Effector CD8-positive, alpha-beta T cell (primary cell): ENCODE results near the gene FBLL1.
"Not testable (repeated sequence)": the region's sequence is repeated elsewhere in the genome, so short reads cannot be mapped to it uniquely, and the experiment has no call there.

ENCODE experiments used
- DNase-seq: peaks from one replicate; lab custom pipeline; 2025; lab: John Stamatoyannopoulos, UW
- total RNA-seq, 4 experiments: gene quantifications; one replicate each; lab custom pipeline; 2026; lab: John Stamatoyannopoulos, UW

Gene FBLL1
- 0 to 0.10 (median 0) reads per million in 4 experiments for total RNA-seq

DNA sequence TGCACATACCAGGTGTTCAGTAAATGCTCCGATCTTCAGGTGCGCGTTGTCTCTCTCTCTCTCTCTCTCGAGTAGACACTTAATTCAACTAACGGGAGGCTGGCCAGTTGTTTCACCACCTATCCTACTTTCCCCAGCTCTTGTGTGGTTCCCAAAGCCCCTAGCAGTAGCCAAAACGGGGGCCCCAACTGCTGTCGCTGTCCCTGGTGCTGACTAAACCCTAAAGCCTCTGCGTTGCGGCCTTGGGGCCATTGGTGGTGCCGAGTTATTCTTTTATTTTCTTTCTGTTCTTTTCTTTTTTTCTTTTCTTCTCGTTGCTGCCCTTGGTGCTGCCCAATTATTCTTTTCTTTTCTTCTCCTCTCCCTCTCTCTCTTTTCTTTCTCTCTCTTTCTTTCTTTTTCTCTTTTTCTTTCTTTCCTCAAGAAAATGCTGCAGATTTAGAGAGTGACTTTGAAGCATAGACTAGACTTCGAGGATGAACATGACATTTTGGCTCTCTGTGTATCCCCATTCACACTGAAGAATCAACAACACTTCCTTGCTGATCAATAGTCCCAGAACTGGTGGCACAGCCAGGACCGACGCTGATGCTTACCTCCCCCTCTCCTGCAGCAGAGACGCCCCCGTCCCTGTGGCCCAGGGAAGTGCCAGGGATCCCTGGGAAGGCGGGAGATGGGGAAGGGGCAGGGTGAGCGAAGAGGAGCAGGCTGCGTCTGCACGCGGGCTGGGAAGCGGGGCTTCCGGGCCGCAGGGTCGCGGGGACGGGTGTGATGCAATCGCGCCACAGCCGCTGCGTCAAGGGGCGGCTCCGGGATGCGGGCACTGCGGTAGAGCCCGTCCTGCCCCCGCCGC, at the start of gene FBLL1:
FBLL1 (plus strand) TSS at position 785 of the 853 bp plus-strand sequence. CDS start 200 bp downstream, outside the sequence.
- DNase-seq = no peak

DNA sequence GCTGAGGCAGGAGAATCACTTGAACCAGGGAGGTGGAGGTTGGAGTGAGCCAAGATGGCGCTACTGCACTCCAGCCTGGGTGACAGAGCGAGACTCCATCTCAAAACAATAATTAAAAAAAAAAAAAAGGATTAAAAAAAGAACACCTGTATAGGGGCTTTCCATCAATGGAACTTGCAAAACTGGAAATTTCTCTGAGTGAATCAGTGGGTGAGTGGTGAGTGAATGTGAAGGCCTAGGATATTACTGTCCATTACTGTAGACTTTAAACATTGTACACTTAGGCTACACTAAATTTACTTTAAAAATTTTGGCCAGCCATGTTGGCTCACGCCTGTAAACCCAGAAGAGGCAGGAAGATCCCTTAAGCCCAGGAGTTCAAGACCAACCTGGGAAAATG, 48.5 kb upstream of the FBLL1 start:
- DNase-seq = no peak

DNA sequence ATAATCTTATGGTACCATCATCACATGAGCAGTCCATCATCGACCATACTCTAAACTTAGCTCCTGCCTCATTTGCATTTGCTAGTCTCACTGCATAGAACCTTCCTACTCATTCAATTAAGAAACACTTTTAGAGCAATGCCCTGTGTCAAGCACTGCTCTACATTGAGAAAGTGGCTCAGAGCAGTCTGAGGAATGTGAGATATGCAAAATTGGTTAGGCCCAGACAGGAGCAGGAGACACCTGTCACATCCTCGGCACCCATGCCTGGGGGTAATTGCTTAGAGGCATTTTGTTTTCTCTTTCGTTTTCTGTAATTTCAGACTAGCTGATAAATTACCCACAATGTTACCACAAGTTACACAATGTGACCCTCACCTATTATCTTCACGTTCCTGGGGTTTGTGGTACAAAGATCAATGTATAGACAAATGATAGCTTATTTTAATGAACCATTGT, 47.7 kb upstream of the FBLL1 start:
- no peak for DNase-seq

DNA sequence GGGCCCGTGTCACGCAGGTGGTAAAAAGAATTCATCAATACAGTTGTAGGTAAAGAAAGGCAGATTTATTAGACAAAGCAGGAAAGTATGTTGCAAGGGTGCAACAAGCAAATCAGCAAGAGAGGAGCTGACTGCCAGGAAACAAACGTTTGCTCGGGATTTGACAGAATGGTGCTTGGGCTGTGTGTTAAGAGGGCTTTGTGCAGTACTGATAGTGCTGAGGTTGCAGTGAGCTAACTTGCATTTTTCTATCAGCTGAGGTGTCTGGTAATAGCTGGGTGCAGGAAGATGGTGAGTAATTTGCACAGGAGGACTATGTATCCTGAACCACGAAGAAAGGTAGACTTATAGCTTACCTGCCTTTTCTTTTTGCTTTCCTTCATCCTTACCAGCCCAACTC, 46.7 kb upstream of the FBLL1 start:
- DNase-seq = no peak

DNA sequence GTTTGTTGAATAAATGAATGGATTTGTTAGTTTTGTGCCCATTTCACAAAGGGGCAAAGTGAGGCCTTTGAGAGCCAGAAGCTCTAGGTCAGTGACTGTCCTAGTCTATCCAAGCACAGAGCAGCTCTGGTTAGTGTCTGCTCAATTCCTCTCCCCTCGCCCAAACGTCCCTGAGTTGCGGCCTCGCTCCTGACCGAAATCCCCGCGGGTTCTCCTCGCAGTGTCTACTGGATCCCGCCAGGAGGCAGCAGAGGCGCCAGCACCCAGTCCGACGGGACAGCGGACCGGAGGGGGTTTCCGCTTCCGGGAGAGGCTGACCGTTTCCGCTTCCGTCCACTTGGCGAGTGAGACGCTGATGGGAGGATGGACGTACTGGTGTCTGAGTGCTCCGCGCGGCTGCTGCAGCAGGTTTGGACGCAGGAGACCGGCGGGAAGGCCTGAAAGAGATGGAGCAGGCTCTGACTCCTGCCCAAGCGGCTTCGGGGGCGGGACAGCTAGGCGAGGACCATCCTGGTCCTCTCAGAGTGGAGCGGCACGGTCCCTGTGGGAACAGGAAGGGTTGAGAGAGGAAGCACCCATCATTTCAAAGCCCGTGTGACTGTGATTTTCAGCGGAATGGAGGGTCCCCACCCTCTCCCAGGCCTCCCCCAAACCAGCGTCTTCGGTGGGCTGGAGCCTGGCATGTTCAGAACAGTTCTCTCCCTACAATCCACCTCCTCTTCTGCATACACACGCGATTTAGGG, 42.8 kb upstream of the FBLL1 start, which contains the start of gene RARS1:
RARS1 (plus strand) TSS at position 336 of the 744 bp plus-strand sequence; CDS start at position 364, 28 bp downstream.
- peak; percentile 75 for DNase-seq

DNA sequence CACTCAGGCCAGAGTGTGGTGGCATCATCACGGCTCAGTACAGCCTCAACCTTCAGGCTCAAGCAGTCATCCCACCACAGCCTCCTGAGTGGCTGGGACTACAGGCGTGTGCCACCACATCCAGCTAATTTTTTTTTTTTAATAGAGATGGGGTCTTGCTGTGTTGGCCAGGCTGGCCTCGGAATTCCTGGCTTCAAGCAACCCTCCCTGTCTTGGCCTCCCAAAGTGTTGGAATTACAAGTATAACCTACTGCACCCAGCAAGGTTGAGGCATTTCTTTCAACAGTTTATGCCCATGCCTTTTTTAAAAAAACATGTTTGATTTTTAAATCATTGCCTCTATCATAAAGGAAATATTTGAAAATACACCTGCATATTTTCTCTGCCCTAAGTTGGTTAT, 40.0 kb upstream of the FBLL1 start:
- DNase-seq = no peak

DNA sequence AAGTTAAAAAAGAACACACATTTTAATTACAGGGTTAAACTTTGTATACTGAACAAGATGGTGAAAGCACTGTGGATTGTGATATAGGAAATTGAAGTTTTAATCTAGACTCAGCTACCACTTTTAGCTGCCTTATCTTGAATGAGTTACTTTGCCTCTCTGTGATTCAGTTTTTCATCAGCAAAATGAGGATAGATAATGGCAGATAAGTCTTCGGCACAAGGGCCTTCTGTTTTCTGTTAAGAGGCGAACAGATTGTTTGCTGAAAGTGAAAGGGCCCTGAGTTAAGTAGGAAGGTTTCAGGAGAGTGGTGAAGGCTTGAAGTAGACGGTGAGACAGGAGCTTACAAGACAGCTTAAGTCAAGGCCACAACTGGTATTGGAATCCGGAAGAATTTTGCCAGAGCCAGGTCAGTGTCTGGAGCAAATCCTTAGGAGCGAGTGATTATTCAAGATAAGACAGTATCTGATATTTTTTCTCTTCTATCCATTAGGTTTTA, 35.0 kb upstream of the FBLL1 start:
- DNase-seq = no peak

DNA sequence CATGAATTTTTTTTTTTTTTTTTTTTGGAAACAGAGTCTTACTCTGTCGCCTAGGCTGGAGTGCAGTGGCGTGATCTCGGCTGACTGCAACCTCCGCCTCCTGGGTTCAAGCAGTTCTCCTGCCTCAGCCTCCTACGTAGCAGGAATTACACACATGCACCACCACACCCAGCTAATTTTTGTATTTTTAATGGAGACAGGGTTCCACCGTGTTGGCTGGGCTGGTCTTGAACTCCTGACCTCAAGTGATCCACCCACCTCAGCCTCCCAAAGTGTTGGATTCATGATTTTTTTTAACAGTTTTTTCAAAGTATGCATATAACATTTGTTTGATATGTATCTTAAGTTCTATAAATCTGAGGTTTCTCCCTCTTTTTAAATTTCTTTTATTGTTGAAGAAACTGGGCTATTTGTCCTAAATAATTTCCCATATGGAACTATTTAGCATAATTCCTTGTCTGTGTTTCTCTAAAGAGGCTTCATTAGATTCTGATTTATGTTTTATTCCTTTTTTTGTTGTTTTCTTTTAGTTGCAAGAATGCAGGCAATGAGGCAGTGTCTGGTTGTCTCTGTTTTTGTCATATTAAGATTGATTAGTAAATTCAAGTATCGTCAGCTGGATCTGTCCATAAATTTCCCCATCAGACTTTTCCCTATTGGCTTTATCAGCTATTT, 26.4 kb upstream of the FBLL1 start:
- DNase-seq = no peak

DNA sequence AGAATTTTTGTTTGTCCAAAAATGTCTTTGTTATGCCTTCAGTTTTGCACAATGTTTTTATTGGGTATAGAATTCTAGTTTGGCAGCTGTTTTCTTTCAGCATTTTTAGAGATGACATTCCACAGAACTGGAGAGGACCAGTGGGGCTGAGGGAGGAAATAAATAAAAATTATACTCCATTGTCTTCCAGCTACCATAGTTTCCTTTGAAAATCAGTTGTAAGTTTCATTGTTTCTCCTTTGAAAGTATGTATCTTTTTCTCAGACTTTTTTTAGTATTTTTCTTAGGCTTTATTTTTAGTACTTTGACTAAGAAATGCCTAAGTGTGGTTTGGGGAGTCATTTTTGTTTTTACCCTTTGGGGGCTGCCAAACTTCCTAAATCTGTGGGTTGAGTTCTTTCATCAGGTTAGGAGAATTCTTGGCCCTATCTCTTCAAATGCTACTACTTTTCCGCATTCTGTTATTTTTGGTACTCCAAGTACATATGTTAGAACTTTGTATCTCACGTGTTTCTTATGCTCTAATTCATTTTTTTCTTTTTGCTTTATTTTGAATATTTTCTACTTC, 15.2 kb upstream of the FBLL1 start:
- DNase-seq = no peak

DNA sequence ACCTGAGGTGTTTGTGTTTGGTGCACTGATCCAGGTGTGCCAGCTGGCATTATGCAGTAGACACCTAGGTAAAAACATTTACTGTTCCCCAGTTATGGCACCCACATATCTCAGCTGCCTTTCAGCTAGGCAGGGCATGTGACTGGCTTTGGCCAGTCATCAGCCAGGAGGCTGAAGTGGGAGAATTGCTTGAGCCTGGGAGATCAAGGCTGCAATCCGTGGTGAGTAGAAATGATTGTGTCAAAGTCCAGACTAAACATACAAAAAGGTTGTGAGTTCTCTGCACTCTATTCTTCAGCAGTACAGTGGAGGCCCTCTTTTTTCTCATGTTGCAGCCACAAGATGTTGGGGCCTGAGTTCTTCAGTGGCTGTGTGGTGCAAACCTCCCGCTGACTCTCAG, 3.2 kb upstream of the FBLL1 start:
- no peak for DNase-seq

DNA sequence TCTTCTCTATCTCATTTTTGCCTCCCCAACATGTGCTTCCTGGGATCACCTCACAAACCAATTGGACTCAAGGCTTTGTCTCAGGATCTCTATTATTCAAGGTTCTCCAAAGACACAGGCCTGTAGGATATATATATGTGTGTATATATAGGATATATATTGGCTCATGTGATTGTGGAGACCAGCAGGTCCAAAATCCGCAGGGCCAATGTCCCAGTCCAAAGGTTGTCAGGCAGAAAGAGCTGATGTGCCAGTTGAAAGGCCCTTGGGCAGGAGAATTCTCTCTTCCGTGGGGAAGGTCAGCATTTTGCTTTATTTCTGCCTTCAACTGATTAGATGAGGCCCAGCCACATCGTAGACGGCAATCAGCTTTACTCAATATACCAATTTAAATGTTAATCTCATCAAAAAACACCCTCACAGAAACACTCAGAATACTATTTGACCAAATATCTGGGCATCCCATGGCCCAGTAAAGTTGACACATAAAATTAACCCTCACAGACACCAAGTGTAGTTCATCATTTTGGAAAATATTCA, 1.3 kb upstream of the FBLL1 start:
- DNase-seq = no peak

DNA sequence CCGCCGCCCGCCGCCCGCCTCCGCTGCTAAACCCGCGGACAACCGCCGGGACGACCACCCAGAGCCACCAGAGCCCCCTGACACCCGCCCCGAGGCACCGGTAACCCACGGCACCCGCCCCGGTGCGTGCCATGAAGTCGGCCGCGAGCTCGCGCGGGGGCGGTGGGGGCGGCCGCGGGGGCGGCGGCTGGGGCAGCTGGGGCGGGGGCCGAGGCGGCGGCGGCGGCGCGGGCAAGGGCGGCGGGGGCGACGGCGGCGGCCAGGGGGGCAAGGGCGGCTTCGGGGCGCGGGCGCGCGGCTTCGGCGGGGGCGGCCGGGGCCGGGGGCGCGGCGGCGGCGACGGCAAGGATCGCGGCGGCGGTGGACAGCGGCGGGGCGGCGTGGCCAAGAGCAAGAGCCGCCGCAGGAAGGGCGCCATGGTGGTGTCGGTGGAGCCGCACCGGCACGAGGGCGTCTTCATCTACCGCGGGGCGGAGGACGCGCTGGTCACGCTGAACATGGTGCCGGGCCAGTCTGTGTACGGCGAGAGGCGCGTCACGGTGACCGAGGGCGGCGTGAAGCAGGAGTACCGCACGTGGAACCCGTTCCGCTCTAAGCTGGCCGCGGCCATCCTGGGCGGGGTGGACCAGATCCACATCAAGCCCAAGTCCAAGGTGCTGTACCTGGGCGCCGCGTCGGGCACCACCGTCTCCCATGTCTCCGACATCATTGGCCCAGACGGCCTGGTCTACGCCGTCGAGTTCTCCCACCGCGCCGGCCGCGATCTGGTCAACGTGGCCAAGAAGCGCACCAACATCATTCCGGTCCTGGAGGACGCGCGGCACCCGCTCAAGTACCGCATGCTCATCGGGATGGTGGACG, 499 bp downstream of the FBLL1 start:
- DNase-seq = no peak

DNA sequence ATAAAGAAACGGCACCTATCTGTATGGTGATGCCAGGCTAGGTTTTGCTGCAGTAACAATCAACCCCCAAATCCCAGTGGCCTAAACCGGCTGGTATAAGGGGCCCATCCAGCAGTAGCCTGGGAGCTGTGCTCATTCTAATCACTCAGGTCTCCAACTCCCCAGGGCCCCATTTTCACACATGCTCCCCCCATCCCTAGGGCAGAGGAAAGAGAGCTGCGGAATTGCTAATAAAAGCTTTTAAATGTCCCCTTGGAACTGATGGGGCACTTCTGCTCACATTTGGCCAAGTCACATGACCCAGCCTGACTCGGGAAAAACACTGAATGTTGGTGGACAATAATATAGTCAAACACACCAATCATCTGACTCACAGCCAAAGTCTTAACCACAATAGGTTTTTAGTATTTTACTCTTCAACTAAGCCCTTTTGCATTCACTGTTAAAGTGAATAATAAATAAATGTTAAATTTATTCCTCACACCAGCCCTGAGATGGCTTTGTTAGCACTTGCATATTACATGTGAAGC, 1.6 kb downstream of the FBLL1 start:
- no peak for DNase-seq

DNA sequence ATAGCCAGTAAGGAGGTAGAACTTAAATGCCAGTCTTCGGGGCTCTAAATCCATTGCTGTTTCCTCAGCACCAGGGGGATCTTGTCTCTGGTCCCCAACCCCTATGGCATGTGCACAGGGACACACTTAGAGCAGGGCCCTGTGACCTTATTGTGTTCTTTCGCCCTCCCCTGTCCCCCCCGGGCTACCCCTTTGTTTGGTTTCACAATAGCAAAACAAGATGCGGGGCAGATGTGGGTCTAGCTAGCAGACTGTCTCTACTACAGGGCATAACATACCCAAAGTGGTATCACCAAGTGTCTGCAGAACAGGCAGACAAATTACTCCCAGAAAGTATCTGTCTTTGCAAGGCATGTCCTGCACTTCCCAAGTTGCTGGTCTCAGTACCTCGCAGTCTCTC, 2.1 kb downstream of the FBLL1 start:
- no peak for DNase-seq

DNA sequence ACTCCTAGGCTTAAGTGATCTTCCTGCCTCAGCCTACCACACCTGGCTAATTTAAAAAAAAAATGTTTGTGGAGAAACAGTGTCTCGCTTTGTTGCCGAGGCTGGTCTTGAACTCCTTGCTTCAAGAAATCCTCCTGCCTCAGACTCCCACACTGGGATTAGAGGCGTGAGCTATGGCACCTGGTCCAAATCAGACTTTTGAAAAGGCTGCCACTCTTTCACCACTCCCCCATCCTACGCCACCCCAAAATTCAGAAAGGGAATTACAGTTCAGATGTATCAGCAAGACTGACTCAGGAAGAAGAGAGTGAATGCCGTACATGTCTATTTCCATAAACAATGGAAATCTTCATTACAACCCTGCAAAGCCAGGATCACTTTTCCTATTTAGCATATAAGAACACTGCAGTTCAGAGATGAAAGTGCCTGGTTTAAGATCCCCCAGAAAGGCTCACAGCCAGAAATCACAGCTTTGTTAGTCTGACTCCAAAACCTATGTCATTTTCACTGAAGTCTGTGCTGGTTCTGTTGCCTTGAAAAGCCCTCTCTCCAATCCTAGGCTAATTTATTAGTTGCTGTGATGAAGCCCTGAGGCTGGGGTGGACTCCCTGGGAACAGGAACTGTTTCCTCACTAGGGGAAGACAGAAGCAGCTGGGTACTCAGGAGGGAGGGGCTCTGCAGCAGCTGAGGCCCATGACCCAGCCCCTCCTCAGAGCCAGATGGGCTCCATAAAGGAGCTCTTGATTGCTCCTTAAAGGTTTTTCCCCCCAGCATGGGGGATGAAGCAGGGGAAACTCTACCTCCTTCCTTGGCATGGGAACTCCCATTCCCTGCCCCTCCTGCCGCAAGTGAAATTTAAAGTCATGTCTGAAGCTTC, 3.1 kb downstream of the FBLL1 start:
- no peak for DNase-seq

DNA sequence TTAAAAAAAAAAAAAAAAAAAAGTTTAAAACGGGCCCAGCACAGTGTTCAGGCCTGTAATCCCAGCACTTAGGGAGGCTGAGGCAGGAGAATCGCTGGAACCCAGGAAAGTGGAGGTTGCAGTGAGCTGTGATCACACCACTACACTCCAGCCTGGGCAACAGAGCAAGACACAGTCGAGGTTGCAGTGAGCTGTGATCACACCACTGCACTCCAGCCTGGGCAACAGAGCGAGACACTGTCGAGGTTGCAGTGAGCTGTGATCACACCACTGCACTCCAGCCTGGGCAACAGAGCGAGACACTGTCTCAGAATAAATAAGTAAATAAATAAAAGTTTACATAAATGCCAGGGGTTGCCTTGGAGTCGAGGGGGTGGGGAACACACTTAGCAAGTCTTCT, 5.2 kb downstream of the FBLL1 start:
- DNase-seq = not testable (repeated sequence)

DNA sequence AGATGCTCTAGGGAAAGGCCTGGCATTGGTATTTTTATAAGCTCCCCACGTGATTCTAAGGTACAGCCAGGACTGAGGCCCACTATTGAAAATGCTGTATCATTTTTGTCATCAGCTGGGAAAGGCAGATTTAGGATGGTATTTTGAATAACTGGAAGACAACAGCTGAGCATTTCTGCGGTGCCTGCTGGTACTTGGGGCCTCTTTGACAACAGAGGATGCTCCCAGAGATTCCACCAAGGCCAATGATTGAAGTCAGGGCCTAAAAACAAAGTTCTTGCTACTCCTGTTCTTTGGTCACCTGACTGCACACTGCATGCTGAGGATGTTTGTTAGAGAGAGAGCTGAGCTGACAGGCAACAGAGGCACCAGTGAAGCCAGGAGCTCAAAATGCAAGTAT, 8.1 kb downstream of the FBLL1 start:
- no peak for DNase-seq

DNA sequence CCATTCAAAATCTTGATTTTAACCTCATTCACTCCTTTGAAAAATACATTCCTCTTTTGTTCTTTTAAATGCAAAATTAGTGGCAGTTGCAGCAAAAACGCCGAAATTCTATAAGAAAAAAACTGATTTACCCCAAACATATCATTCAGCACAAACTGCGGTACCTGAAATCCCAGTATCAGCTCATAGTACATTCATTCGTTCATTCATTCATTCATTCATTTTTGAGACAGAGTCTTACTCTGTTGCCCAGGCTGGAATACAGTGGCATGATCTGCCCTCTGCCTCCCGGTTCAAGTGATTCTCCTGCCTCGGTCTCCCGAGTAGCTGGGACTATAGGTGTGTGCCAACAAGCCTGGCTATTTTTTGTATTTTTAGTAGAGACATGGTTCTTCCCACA, 20.4 kb downstream of the FBLL1 start:
- no peak for DNase-seq

DNA sequence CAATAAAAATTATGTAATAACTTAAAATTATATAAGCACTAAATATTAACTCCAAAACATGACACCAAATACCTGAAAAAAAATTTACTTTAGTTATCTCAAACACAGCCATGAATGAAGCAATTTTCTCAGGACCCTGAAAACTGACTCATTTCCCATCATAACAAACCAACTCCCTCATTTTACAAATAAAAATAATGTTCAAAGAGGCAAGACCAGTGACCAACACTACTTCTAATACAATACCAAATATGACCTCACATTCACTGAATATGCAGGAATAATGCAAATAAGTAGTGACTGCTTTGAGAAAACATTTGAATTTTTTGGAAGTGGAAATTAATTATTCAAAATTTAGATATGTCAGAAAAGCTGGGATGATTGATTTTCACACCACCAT, 21.6 kb downstream of the FBLL1 start:
- no peak for DNase-seq
